SKM-1 treated with dmso at 0.1 percent for 144 hours (cell line): ENCODE data around the gene ARHGAP15.

ENCODE experiments used
- DNase-seq: peaks from one replicate; lab custom pipeline; 2025; ENCODE audit not compliant: unreplicated experiment; lab: John Stamatoyannopoulos, UW

ARHGAP15 gene

DNA sequence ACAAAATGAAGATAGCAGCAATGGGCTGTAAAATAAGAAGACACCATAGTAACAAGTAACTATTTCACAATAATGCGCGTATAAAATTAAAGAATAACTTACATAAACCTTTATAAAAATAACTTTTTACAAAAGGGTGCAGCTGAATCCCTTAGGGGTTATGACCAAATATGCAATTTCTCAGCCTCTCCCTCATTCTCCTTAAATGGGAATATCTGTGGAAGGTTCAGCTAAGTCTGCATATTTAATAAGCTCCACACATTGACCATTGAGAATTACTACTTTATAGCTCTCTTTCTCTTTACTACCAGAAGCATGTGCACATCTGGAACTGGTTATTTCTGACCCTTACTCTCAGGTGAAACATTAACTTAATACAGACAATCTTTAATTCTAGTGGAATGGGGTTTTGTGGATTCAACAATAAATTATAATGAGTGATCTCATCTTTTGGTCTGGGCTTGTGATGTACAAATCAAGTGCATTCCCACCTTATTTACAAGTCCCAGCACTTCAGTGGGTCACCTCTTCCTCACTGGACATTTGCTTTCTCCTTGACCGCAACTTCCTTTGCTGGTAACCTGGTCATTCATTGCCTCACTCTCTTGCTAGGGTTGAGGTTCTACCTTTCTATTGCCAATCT is 15.7 kb downstream of the ARHGAP15 start:
- no peak for DNase-seq

DNA sequence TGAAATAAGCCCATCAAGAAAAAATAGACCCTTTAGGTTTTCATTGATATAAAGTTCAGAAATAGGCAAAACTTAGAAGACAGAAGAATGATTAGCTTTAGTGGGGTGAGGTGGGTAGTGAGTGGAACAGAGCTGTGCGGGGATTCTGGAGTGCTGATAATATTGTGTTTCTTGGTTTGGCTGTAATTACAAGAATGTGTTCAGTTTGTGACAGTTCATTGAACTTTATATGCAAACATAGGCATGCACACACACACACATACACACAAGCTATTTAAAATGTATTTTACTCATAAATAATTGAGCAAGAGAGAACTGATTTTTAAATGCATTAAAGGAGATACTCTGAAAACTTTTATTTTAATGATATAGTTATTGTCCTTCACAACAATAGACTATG is 17.1 kb downstream of the ARHGAP15 start:
- DNase-seq: no peak

DNA sequence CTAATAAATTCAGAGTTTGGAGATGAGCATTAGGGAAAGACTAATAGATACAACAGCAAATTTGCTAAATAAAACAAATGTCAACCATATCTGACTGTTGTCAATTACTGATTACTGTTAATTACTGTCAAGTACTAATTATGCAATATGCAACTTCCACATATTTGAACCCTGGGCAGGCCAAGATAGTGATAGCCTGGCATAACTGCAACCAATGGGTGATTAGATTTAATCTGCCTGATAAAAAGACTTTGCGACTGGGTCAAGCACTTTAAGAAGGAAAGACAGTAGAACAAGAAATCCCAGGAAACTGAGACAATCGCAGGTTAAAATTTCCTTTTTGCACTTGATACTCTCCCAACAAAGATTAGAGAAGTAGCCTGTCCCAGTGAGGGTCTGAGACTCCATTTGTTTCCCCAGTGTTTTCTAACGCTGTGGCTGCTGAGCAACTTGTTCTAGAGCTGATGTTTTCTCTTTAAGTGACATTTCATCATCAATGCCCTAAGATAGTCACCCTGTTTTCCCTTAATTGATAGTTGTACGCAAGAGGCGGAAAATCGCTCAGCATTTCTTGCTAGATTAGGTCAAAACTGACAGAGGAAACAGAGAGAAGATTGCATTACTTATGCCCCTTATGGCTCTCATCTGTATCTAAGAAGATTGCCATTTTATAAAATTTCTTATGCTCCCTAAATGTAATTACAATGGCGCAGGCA is 17.8 kb downstream of the ARHGAP15 start:
- no peak for DNase-seq

DNA sequence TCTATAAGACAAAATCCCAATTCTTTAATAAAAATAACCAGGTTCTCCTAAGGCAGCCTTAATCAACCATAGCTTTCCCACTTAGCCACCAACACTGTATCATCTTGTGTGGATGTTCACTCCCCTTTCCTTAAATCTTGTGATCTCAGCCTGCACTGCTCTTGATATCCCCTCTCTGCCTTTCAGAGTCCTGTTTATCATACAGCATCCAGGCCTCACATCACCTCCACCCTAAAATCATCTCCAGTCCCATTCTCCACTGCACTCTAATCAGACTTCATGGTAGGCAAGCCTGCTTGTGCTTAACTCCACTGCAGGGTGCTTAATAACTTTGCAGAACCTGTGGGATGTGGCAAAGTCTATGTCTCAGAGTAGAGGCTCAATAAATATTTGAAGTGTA is 18.8 kb downstream of the ARHGAP15 start:
- DNase-seq: no peak

DNA sequence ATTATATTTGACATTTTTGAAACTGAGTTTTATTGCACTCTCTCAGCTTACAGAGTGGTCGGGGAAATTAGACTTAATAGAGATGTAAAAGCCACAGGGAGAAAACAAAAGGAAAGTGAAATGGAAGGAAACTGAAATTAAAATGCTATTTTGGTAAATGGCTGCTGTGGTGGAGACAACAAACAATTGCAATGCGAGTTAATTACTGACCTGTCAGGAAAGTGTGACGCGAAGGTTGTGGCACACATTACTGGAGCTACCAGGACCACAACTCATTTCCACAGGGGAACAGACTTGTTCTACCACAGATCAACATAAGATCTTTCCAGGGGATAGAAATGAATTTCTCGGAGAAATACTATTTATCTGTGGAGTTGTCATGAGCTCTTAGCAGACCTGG is 19.5 kb downstream of the ARHGAP15 start:
- DNase-seq: no peak

DNA sequence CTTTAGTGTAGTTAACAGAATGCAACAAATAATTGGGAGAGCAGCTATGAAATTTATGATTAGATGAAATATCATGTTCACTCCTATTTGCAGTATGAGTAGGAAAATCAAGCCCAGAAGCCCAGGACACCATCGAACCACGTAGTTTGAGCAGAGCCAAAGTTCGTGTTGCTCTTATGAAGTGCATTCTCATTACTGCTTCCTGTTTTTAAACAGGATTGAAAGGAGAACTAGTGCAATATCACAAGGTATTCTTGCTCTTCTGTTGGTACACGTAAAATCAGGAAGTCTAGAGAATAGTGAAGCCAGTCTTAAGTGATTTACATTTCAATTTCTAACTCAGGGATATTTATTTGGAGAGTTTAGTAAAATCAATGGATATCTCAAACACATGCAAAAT is 21.1 kb downstream of the ARHGAP15 start:
- DNase-seq: peak; percentile 96

DNA sequence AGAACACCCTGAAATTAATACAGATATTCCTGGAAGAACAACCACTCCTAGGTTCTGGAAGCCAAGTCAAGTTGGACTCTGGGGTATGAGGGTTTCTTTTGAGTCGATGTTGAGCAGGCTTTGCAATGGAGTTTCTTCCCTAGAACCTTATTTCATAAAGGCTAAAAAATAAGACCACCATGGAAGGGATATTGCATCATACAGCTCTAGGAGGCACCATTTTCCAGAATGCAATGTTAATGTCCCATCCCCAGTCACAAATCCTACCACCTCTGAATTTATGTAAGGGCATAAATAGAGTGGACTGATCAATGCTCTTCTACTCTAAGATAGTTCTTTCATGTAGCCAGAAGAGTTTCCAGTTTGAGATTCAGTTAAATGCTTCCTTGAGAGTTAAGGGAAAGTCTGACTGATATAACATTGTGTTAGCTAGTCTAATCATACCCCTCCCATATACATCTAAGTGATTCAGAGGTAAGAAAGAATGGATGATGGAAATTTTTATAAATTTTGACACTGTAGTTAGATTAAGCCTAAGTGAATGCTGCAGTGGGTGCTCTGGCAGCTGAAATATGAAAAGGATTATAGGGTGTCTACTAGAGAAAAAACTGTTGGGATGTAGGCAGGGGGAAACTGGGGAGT is 22.0 kb downstream of the ARHGAP15 start:
- DNase-seq: no peak

DNA sequence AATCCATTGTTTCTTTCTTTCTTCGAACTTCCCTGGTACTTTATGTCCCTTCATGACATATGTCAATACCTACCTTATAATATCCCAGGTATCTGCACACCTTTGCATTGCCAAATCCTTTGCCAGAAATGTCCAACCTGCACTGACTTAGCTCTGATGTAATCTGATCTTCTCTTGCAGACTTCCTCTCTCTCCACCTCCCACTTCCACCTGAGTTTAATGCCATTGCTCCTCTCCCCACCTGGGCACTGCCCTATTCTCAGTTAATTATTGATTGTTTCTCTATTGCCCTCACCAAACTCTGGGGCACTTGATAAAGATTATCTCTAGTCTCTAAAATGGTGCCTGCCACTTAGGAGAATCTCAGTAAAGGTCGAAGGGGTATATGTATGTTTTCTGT is 23.0 kb downstream of the ARHGAP15 start:
- no peak for DNase-seq

DNA sequence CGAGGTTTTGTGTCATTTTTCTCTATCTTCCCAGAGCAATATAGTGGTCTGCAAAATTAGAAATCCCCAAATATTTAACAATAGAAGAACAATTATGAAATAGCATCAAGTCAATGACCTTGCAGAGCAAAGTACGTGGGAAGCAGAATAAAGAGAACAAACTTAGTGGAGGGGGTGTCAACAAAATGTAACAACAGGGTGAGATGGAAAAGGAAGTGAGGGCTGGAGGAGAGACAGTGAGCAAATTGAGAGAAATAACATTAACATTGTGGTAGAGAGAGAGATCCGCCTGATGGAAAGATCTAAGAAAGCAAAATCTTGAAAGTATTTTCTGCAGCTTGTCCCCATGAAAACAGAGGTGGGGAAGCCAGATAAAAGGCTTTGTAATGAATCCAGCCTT is 23.4 kb downstream of the ARHGAP15 start:
- DNase-seq: no peak

DNA sequence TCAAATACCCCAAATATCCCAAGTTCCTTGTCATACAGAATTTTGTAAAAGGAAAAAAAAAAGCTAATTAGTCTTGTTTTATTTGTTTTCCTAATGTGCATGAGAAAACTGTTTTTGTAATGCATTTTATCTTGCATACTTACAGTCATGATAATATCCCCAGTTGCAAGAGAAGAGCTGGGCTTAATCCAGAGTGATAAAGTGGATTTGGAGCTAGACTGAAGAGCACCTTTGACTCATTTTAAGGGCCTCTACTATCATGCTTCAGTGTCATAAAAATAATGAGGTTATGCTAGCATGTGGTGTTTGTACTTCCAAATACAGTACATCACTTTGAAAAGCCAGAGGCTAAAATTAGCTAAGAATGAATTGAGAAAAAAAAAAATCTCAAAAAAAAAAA is 26.4 kb downstream of the ARHGAP15 start:
- no peak for DNase-seq

DNA sequence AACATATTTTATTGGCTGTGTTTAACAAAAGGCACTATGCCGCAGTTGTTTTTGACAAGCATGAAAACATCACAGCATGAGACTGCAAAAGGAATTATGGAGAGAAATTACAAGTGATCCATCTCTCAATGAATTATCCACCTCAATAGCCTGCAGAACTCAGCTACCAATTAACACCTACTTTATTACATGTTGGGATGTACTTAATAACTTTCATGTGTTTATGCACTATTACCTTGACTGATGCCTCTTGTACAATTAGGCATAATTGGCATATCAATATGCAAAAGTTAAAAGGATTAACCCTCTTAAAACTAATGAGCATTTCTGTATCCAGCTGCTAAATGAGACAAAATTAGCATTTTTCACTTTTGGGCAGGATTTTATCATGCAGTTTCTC is 27.8 kb downstream of the ARHGAP15 start:
- no peak for DNase-seq

DNA sequence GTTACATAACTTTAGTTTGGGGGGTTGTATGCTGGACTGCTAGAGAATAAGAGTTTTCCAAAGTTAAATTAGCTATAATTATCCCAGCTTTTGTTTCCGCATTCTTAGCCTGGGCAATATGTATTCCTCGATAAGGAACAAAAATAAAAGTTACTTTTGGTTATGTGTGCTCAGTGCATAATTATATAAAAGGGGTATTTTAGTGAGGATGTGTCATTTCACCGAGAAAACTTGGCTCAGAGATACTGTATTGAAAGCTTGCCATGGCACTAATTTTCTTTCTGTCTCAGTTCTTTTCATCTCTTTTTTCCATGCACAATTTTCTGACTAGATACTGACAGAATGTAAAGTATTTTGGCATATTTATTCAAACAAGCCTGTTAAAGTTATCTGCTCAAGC is 28.2 kb downstream of the ARHGAP15 start:
- no peak for DNase-seq

DNA sequence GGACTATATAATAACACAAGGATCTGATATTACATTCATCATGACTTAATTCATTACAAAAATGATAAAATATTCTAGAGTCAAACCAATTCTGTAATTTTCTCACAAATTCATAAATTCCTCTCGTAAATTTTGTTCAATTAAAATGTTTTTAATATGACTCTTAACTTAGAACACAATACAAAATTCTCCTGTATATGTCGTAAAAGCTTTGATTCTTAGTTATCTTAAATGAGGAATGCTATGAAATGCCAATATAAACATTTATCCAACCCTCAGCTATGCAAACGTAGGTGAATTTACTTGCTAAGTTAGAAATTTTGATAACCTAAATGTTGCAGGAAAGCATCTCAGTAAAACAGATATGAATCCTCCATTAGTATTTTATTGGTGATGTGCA is 28.9 kb downstream of the ARHGAP15 start:
- DNase-seq: no peak

DNA sequence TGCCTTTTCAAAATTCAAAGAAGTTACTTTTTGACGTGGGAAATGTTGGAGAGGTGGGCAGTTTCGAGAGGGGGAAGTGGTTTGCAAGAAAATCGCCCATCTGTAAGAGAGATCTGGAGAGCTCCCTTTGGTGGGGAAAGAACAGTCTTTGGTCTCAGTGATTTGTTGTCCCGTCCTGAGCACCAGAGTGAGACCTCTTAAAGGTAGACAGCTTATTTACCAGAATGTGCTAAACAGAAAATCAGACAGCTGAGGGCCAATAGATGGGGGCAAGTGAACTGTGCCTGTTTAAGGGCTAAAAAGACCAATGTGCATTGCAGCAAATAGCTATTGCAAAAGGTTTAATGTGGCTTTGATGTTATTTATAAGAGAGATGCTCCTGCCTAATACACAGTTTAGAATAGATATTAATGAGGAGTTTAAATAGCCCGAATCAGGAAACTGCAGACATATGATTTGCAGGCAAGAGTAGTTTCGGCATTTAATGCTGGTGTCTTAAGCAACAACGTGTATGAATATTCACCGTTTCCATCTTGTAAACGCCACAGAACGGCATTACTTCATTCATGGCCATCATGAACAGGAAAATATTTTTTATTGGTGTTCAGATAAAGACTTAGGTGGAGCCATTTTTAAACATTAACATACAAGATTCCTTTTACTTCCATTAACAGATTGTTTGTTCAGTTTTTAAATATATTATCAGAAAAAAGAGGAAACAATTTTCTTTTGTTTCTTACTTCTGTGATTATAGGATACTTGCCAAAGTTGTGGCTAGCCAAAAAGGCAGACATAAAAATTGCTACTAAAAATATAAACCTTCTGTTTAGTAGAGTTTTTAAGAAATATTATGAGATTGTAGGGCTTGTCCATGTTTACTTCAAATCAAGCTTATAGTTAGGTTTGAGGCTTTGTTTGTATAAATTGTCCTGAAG is 29.6 kb downstream of the ARHGAP15 start:
- no peak for DNase-seq

DNA sequence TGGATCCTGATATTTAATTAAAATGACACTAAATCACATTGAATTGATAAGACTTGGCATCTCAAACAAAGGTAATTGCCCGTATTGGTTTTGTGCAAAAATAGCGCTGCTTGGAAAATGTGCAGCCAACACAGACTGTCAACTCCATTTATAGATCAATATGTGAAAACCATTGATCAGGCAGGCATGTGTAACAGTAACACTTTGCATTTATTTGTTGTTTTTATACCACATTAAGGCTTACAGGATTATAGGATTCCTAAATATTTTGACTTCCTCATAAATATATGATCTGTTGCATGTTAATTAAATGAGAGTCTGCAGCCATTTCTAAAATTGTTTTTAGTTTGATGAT is 30.2 kb downstream of the ARHGAP15 start:
- DNase-seq: no peak

DNA sequence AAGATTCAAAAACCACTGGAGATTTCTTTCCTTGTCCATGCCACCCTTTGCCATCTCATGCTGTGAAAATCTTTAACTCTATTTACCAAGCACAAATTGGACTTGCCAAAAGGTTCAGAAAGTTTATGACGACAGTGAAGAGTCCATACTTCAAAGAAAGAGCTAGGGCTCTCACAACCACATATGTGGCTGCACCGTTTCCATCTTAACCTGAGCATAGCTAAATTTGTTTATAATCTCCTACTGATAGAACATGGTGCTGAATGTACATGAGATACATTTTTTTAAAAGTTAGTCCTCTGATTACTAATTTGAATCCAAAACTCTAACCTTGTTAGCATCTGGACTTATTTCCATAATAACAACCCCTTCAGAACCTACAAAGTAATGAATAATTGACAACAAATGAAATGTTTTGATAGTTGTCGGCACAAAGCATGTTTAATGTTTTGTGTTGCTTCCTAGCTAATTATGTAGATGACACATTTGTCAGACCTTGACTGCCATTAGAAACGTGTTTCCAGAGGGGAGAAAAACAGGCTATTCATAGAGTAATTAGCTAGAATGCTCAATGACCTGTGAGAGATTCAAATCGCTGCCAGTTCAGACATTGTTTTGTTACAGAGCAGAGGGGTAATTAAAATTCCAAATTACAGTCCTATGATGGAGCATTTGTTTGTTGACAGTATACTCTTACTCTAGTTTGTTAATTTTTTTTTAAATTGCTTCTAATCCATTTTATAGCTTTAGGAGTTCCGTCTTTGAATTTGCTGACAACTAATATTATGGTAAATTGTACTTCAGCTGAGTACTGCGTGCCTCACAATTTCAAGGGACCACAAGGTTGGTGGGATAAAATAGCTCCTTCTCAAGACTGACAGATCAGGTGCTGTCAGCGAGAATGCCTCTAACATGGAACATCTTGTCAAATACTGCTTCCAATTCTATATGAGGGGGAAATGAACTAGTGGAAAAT is 31.8 kb downstream of the ARHGAP15 start:
- no peak for DNase-seq

DNA sequence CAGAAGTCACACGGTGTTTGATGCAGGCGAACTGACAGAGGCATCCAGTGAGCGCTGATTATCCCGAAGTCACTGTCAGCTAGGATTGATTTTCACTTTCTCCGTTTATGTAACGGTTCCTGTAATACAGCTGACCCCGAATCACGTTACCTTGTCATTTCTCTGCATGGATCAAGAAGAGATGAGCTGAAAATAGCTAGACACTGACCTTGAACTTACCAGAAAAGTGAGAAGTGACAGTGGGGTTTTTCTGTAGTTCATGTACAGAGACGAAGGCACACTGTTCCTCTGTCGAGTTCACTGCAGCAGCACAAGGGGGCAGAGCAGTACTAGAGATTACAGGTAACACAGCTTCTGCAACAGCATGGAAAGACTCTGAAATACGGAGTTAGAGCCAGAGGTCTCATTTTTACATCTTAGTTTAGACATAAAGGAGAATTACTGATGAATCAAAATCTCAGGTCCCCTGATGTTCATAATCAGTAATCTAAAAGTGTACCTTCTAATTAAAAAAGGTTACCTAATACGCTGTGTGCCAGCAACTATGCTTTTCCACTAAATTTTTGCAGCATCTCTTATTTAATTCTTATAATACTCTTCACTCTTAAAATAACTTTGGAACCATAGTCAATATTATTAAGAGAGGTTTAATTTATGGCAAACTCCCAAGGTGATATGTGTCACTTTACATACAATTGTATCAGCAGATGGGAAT is 33.1 kb downstream of the ARHGAP15 start:
- no peak for DNase-seq

DNA sequence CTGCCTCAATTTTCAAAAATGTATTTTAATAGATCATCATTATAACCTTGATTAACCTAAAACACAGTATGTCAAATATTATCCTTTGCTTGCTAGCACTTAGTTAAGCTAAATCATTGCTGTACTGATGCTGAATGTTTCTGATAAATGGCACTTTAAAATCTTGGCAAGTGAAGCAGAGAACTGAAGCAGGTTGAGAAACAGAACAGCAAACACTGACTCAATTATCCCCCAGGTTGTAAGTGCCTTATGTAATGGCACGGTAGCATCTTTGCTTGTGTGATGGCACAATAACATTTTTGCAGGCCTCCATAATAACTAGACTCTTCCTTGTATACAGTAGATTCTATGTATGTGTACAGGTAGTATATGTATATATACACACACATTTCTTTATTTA is 33.8 kb downstream of the ARHGAP15 start:
- no peak for DNase-seq

DNA sequence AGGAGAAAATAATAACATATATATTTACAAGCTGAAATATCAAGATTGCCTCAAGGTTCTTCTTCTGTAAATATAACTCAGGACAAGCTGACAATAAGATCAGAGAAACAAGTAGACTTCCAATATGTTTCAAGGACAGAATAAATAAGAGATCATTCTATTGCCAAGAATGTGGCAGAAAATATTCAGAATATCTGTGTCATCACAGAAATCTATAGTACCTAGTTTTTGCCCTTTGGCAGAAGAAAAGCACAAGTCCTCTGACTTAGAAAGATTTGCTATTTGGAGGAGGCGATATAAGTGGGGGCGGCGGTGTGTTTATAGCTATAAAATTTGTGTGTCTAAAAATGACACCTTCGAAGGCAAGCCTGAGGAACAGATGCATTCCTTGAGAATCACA is 34.3 kb downstream of the ARHGAP15 start:
- no peak for DNase-seq

DNA sequence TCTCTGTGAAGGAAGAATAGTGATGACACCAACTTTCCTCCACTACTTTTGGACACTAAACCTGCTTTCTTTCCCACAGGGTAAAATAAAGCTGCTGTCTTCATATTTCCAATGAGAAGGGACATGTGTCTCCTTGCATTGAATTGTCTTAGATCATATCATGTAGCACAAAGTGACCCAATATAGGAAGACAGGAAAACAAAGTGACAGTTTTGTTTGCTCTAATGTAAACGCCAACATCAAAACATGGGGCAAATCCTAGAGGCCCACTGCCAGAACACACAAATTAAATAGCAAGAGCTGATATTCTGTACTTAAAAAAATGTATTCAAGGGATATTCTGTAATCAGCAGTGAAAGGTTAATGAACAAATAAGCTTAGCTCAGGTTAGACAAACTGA is 36.1 kb downstream of the ARHGAP15 start:
- no peak for DNase-seq
